Calu3 (cell line): ENCODE measurements around the gene GDNF. TPM values are rescaled to one million over a fixed set of nuclear protein-coding genes. Genes with fewer than 3 reads are reported as not detected.

Experiments used
- BruUV-seq: library from RNA; stranded (reverse); fragments of 400-500 nt; replicated peaks from 2 replicates; lab custom pipeline; 2021; lab: Mats Ljungman, UMichigan
- CTCF ChIA-PET: fragments of 300-600 bp; sonication (Branson Sonifier 250); formaldehyde crosslinking; loops from one replicate; lab custom pipeline; 2022; ENCODE audit warnings: antibody characterized with exemption; lab: Charles Lee
- DNase-seq: peaks from one replicate; pipeline ENCODE4 v3.0.0; 2022
- H3K27ac Mint-ChIP-seq: one replicate; pipeline ENCODE4 v1.8.0; 2022; ENCODE audit warnings: mixed read lengths; ENCODE audit not compliant: unreplicated experiment
- H3K27me3 Mint-ChIP-seq: one replicate; pipeline ENCODE4 v1.8.0; 2022; ENCODE audit warnings: mixed read lengths; ENCODE audit not compliant: unreplicated experiment
- H3K36me3 Mint-ChIP-seq: one replicate; pipeline ENCODE4 v1.8.0; 2022; ENCODE audit warnings: mild to moderate bottlenecking, moderate library complexity, mixed read lengths; ENCODE audit not compliant: insufficient read depth, unreplicated experiment
- H3K4me1 Mint-ChIP-seq: one replicate; pipeline ENCODE4 v1.8.0; 2022; ENCODE audit warnings: mild to moderate bottlenecking, low read depth, mixed read lengths; ENCODE audit not compliant: unreplicated experiment
- H3K4me3 Mint-ChIP-seq: one replicate; pipeline ENCODE4 v1.8.0; 2022; ENCODE audit warnings: mild to moderate bottlenecking, low read depth, moderate library complexity, mixed read lengths; ENCODE audit not compliant: unreplicated experiment
- H3K9me3 Mint-ChIP-seq: one replicate; pipeline ENCODE4 v1.8.0; 2022; ENCODE audit warnings: low read depth, mixed read lengths; ENCODE audit not compliant: unreplicated experiment
- intact Hi-C: fragments of 100-400 bp; cut with micrococcal nuclease; formaldehyde crosslinking; loops from one replicate; pipeline ENCODE4 v1.10.0; 2022; ENCODE audit not compliant: unreplicated experiment
- total RNA-seq: library from RNA; stranded (reverse); gene quantifications from 2 replicates; pipeline ENCODE4 v1.2.3, GENCODE V29; 2022
- TF ChIP-seq, protein P1 (sequence below): fragments of 200-600 bp; IDR thresholded peaks from one replicate; pipeline ENCODE4 v1.8.0; 2022; ENCODE audit warnings: antibody characterized with exemption; ENCODE audit not compliant: unreplicated experiment

The GDNF gene
- total RNA-seq, 1 experiment from 2014 or later = not detected

DNA sequence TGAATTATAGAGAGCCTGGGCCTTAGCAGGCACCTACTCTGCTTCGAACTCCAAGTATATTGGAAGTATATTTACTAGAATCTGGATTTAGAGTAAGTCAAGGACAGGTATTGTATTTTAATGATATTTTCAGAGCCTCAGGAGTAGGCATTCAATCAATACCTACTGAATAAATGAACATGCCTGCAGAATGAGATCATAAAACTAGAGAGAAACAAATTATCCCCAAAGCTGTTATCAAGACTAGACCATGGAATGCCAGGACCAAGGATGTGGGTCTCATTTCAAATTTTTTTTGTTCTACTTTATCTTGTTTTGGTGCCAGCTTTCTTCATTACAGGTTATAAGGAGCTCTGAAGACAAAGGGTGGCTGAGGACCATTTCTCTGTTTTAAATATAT, 66.0 kb downstream of the GDNF start:
- CTCF ChIA-PET = no interaction called here
- no peak for DNase-seq
- peaks cover 17% of the 10 kb centered on the region for H3K27me3 Mint-ChIP-seq
- H3K36me3 Mint-ChIP-seq = no peaks in the 10 kb centered on the region
- H3K4me3 Mint-ChIP-seq = no peak overlapping the region
- no peaks in the 10 kb centered on the region for H3K4me1 Mint-ChIP-seq
- H3K9me3 Mint-ChIP-seq = peaks cover 6% of the 10 kb centered on the region
- no TSS peak for BruUV-seq
- TF ChIP-seq, protein P1, sequence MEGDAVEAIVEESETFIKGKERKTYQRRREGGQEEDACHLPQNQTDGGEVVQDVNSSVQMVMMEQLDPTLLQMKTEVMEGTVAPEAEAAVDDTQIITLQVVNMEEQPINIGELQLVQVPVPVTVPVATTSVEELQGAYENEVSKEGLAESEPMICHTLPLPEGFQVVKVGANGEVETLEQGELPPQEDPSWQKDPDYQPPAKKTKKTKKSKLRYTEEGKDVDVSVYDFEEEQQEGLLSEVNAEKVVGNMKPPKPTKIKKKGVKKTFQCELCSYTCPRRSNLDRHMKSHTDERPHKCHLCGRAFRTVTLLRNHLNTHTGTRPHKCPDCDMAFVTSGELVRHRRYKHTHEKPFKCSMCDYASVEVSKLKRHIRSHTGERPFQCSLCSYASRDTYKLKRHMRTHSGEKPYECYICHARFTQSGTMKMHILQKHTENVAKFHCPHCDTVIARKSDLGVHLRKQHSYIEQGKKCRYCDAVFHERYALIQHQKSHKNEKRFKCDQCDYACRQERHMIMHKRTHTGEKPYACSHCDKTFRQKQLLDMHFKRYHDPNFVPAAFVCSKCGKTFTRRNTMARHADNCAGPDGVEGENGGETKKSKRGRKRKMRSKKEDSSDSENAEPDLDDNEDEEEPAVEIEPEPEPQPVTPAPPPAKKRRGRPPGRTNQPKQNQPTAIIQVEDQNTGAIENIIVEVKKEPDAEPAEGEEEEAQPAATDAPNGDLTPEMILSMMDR = no peak
- no peak overlapping the region for H3K27ac Mint-ChIP-seq
- intact Hi-C loops = no loop called here

DNA sequence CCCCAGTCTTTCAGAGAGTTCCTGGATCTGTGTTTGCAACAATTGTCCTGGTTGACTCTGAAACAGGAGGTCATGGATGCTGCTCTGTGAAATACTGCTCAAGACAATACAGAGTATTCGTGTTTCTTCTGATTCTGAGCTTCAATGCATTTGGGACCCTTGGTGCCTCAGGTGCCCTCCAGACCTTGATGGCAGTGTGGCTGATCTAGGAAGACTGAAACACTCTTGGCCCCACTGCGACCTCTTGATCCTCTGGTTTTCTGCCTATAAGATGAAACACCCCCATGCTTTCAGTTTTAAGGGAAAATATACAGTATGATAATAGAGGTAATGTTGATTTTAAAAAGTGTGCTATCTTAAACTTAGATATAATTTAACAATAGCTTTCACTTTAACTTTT, 67.6 kb downstream of the GDNF start:
- Mint-ChIP-seq H3K4me3 (no peak overlapping the region), H3K27ac (no peak overlapping the region)
- BruUV-seq = no TSS peak

DNA sequence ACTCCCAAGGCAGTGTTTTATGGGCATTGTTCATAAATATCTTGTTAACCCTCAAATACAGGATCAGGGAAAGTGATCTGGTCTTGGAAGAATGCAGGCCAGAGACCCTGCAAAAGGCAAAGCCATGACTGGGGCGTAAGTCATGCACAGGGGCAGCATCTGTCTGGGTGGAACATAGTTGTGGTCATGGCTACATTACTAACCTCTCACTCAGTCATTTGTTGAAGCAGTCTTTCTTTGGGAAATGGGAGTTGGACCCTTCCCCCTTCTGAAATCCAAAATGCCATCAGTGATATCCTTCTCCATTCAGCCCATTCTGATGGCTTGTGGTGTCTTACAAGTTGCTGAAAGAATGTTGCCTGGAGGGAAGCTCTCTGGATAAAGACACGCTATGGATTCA, 68.1 kb downstream of the GDNF start:
- H3K4me3 Mint-ChIP-seq = no peak overlapping the region
- intact Hi-C loops = no loop called here
- H3K36me3 Mint-ChIP-seq = no peaks in the 10 kb centered on the region
- H3K4me1 Mint-ChIP-seq = no peaks in the 10 kb centered on the region
- H3K9me3 Mint-ChIP-seq = peaks cover 6% of the 10 kb centered on the region
- CTCF ChIA-PET = no interaction called here
- H3K27me3 Mint-ChIP-seq = peaks cover 17% of the 10 kb centered on the region
- no peak for DNase-seq
- BruUV-seq = no TSS peak
- TF ChIP-seq, protein P1 = no peak
- H3K27ac Mint-ChIP-seq = no peak overlapping the region

More for the DNA sequence above, 67.6 kb downstream of the GDNF start:
- CTCF ChIA-PET = no interaction called here
- Mint-ChIP-seq H3K9me3 (peaks cover 6% of the 10 kb centered on the region), H3K27me3 (peaks cover 17% of the 10 kb centered on the region), H3K4me1 (no peaks in the 10 kb centered on the region), H3K36me3 (no peaks in the 10 kb centered on the region)
- TF ChIP-seq, protein P1 = no peak
- no peak for DNase-seq
- intact Hi-C loops = no loop called here

DNA sequence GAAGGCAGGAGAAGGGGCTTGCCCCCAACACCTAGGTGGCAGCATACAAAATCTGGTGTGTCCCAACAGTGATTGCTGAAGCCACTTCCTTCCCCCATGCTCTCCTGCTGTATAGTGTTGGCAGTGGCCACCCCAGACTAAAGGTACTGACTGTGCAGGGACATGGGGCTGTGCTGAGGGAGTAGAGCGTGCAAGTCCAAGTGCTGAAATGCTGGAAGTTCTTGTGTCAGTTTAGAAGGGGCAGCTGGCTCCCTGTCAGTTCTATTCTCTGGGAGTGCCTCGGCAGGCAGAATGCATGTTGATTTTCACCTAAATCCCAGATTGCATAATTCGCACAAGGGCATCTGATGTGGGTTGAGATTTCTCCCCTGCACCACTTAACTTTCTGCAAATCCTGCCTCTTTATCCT, 68.6 kb downstream of the GDNF start:
- Mint-ChIP-seq H3K9me3 (peaks cover 6% of the 10 kb centered on the region), H3K27me3 (peaks cover 17% of the 10 kb centered on the region), H3K36me3 (no peaks in the 10 kb centered on the region), H3K4me3 (no peak overlapping the region), H3K27ac (no peak overlapping the region), H3K4me1 (no peaks in the 10 kb centered on the region)
- CTCF ChIA-PET = no interaction called here
- TF ChIP-seq, protein P1 = no peak
- no peak for DNase-seq
- no TSS peak for BruUV-seq
- intact Hi-C loops = no loop called here
